Liver (tissue), 9 donors: Measurements from ENCODE around the gene DSCAML1. TPM values are rescaled to one million over a fixed set of nuclear protein-coding genes. Genes with fewer than 3 reads are reported as not detected.

Experiments used
- DNase-seq: peaks from one replicate; pipeline ENCODE4 v3.0.0-alpha.2; 2017; ENCODE audit warnings: low spot score
- H3K27ac ChIP-seq, 2 donors: one replicate each; pipeline ENCODE4 v1.7.0; 2013; ENCODE audit warnings: inconsistent platforms in 2 of 2, low read length in 2 of 2, control low read depth in 1 of 2, low read depth in 1 of 2, mild to moderate bottlenecking in 1 of 2
- H3K27me3 ChIP-seq, 4 donors: one replicate each; pipeline versions ENCODE4 v1.6.1 to v1.7.0; 2013; ENCODE audit warnings: low read length in 3 of 4, inconsistent platforms in 1 of 4, mild to moderate bottlenecking in 1 of 4, moderate library complexity in 1 of 4; ENCODE audit not compliant: control insufficient read depth in 4 of 4, insufficient read depth in 4 of 4
- H3K36me3 ChIP-seq, 4 donors: one replicate each; pipeline versions ENCODE4 v1.6.1 to v1.7.0; 2013; ENCODE audit warnings: low read length in 3 of 4, mild to moderate bottlenecking in 3 of 4, low read depth in 1 of 4, moderate library complexity in 1 of 4; ENCODE audit not compliant: control insufficient read depth in 4 of 4, insufficient read depth in 3 of 4
- H3K4me1 ChIP-seq, 4 donors: one replicate each; pipeline versions ENCODE4 v1.6.1 to v1.7.0; 2013; ENCODE audit warnings: low read length in 3 of 4, mild to moderate bottlenecking in 3 of 4, moderate library complexity in 1 of 4; ENCODE audit not compliant: control insufficient read depth in 4 of 4, insufficient read depth in 4 of 4
- H3K4me3 ChIP-seq, 3 donors: one replicate each; pipeline versions ENCODE4 v1.6.1 to v1.7.0; 2013; ENCODE audit warnings: low read length in 3 of 3, control low read depth in 1 of 3, low read depth in 1 of 3, mild to moderate bottlenecking in 1 of 3
- H3K9ac ChIP-seq, 2 donors: one replicate each; pipeline ENCODE4 v1.7.0; 2013; ENCODE audit warnings: low read length in 2 of 2, mild to moderate bottlenecking in 2 of 2, moderate library complexity in 2 of 2, control low read depth in 1 of 2, low read depth in 1 of 2
- H3K9me3 ChIP-seq, 4 donors: one replicate each; pipeline versions ENCODE4 v1.6.1 to v1.7.0; 2013; ENCODE audit warnings: low read length in 3 of 4; ENCODE audit not compliant: control insufficient read depth in 4 of 4
- ATF3 ChIP-seq: IDR thresholded peaks from 2 replicates; pipeline ENCODE4 v1.6.1; 2016; ENCODE audit warnings: antibody characterized with exemption
- EGR1 ChIP-seq, 2 donors: IDR thresholded peaks; 2 replicates each; pipeline ENCODE4 v1.6.1; 2016 to 2018; ENCODE audit warnings: antibody characterized with exemption in 2 of 2, low read depth in 2 of 2
- FOXA1 ChIP-seq: IDR thresholded peaks from 2 replicates; pipeline ENCODE4 v1.6.1; 2016; ENCODE audit warnings: antibody characterized with exemption
- FOXA2 ChIP-seq: IDR thresholded peaks from 2 replicates; pipeline ENCODE4 v1.6.1; 2016; ENCODE audit warnings: antibody characterized with exemption
- GABPA ChIP-seq, 2 donors: IDR thresholded peaks in 1 of 2; conservative IDR thresholded peaks in 1 of 2; 2 replicates each; pipeline ENCODE4 v1.6.1; 2016; ENCODE audit warnings: antibody characterized with exemption in 2 of 2, mild to moderate bottlenecking in 1 of 2, moderate library complexity in 1 of 2
- HNF4A ChIP-seq, 2 donors: conservative IDR thresholded peaks; 2 replicates each; pipeline ENCODE4 v1.6.1; 2016; ENCODE audit warnings: antibody characterized with exemption in 2 of 2, mild to moderate bottlenecking in 2 of 2
- HNF4G ChIP-seq: IDR thresholded peaks from 2 replicates; pipeline ENCODE4 v1.6.1; 2016; ENCODE audit warnings: antibody characterized with exemption
- JUND ChIP-seq, 2 donors: IDR thresholded peaks; 2 replicates each; pipeline ENCODE4 v1.6.1; 2016; ENCODE audit warnings: antibody characterized with exemption in 2 of 2
- NR2F2 ChIP-seq: IDR thresholded peaks from 2 replicates; pipeline ENCODE4 v1.6.1; 2016; ENCODE audit warnings: antibody characterized with exemption
- RAD21 ChIP-seq, 2 donors: IDR thresholded peaks; 2 replicates each; pipeline ENCODE4 v1.6.1; 2016; ENCODE audit warnings: antibody characterized with exemption in 2 of 2, mild to moderate bottlenecking in 2 of 2
- REST ChIP-seq: IDR thresholded peaks from 2 replicates; pipeline ENCODE4 v1.6.1; 2016; ENCODE audit warnings: antibody characterized with exemption, mild to moderate bottlenecking
- RXRA ChIP-seq, 2 donors: IDR thresholded peaks; 2 replicates each; pipeline ENCODE4 v1.6.1; 2017 to 2018; ENCODE audit warnings: antibody characterized with exemption in 2 of 2, mild to moderate bottlenecking in 1 of 2
- SP1 ChIP-seq: IDR thresholded peaks from 2 replicates; pipeline ENCODE4 v1.6.1; 2018; ENCODE audit warnings: antibody characterized with exemption, mild to moderate bottlenecking
- TAF1 ChIP-seq: conservative IDR thresholded peaks from 2 replicates; pipeline ENCODE4 v1.6.1; 2016; ENCODE audit warnings: antibody characterized with exemption, mild to moderate bottlenecking
- YY1 ChIP-seq: IDR thresholded peaks from 2 replicates; pipeline ENCODE4 v1.6.1; 2016; ENCODE audit warnings: antibody characterized with exemption, mild to moderate bottlenecking
- WGBS: extraction: QIAGEN DNeasy Blood & Tissue Kit; methylation state at CpG from one replicate; pipeline ENCODE4 v1.1.7; 2013; 5-methylcytosine and 5-hydroxymethylcytosine counted together
- polyA plus RNA-seq, 2 donors: library from polyadenylated mRNA; stranded (reverse) in 1 of 2; unstranded in 1 of 2; fragments of 200-250 nt in 1 of 2; fragments of >200 nt in 1 of 2; fragmentation: Nextera tagmentation in 1 of 2; extraction: Ambion mirVana in 1 of 2; gene quantifications; one replicate each; pipeline versions ENCODE4 v1.2.1 to v1.2.3, GENCODE V29; 2013 to 2015
- total RNA-seq, 2 donors: library from RNA; depleted of rRNA; stranded (reverse); fragments of >200 nt; gene quantifications; one replicate each; pipeline ENCODE4 v1.2.3, GENCODE V29; 2014
- TF ChIP-seq, protein P1 (sequence below): fragments of 150-350 bp; IDR thresholded peaks from 2 replicates; pipeline ENCODE4 v1.5.1; 2017; ENCODE audit warnings: improper control_type of control experiment, low read depth, low read length; ENCODE audit not compliant: missing input control
- TF ChIP-seq, protein P2 (sequence below): IDR thresholded peaks from 2 replicates; pipeline ENCODE4 v1.6.1; 2016; ENCODE audit warnings: antibody characterized with exemption
- donor health status: healthy.
- donor health status: healthy.
- donor health status: healthy.
- donor health status: healthy.
- donor health status: healthy.

Gene DSCAML1
- total and polyA plus RNA-seq, 4 donors: 0.07 to 0.42 (median 0.20) TPM

DNA sequence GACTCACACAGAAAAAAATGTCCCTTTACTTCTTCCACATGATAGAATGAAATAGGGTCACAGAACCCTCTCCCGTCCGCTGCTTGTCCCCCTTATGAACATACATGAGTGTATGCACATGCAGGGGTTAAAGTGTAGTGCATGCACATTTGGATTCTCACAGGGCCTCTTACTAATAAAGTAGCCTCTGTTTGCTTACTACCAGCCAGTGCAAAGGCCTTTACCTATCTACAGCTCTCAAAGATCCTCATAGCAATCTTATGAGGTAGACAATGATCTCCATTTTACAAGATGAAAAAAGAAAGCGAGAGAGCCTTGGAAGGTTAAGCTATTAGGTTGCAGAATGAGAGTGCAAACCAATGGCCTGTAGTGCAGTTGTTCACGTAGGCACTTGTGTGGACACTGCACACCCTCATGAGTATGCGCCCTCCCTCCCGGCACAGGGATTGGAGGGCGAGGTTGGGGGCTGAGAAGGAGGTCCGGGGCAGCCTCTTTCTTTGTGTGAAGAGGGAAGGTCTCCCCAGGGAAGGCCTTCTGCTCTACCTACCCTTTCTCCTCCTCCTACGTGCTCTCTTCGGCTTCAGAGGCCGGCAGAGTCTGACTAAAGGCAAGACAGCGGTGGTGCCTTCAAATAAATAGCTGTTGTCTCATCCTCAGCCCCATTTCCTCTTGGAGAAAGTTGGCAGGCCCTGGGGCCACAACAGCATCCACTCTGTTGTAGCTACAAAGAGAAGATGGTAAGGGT lies 378.1 kb downstream of the DSCAML1 start:
- no peak overlapping the region for H3K4me3 ChIP-seq
- no peak for DNase-seq
- H3K9me3 ChIP-seq: no peaks in the 10 kb centered on the region
- WGBS: 95% methylated on average over 12 of the region's 12 CpGs
- TF ChIP-seq, protein P1, sequence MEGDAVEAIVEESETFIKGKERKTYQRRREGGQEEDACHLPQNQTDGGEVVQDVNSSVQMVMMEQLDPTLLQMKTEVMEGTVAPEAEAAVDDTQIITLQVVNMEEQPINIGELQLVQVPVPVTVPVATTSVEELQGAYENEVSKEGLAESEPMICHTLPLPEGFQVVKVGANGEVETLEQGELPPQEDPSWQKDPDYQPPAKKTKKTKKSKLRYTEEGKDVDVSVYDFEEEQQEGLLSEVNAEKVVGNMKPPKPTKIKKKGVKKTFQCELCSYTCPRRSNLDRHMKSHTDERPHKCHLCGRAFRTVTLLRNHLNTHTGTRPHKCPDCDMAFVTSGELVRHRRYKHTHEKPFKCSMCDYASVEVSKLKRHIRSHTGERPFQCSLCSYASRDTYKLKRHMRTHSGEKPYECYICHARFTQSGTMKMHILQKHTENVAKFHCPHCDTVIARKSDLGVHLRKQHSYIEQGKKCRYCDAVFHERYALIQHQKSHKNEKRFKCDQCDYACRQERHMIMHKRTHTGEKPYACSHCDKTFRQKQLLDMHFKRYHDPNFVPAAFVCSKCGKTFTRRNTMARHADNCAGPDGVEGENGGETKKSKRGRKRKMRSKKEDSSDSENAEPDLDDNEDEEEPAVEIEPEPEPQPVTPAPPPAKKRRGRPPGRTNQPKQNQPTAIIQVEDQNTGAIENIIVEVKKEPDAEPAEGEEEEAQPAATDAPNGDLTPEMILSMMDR: no peak
- no peak for TF ChIP-seq HNF4A (conservative IDR thresholded peaks at IDR 0.05)
- TF ChIP-seq TAF1: no peak
- no peak for TF ChIP-seq SP1
- no peak for TF ChIP-seq RXRA (IDR thresholded peaks at IDR 0.05)
- no peak for TF ChIP-seq HNF4G
- TF ChIP-seq FOXA1: no peak
- TF ChIP-seq YY1: no peak
- TF ChIP-seq, protein P2, sequence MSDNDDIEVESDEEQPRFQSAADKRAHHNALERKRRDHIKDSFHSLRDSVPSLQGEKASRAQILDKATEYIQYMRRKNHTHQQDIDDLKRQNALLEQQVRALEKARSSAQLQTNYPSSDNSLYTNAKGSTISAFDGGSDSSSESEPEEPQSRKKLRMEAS: no peak
- TF ChIP-seq FOXA2: no peak
- no peak for TF ChIP-seq GABPA (IDR thresholded peaks at IDR 0.05 in 1 of 2, conservative IDR thresholded peaks at IDR 0.05 in 1 of 2)
- no peak for TF ChIP-seq REST
- TF ChIP-seq EGR1 (IDR thresholded peaks at IDR 0.05; ENCODE audit: low read depth in 2 of 2): no peak
- no peak for TF ChIP-seq ATF3
- TF ChIP-seq NR2F2: no peak
- no peaks in the 10 kb centered on the region for H3K27me3 ChIP-seq
- no peaks in the 10 kb centered on the region for H3K4me1 ChIP-seq
- H3K9ac ChIP-seq: no peak overlapping the region
- no peak overlapping the region for H3K27ac ChIP-seq
- H3K36me3 ChIP-seq: no peaks in the 10 kb centered on the region

- Histone ChIP-seq H3K27me3 (no peaks in the 10 kb centered on the region), H3K27ac (no peak overlapping the region), H3K4me3 (no peak overlapping the region), H3K4me1 (no peaks in the 10 kb centered on the region), H3K9ac (no peak overlapping the region), H3K36me3 (no peaks in the 10 kb centered on the region), H3K9me3 (no peaks in the 10 kb centered on the region)
- TF ChIP-seq HNF4G: no peak
- TF ChIP-seq FOXA1: no peak
- TF ChIP-seq YY1: no peak
- no peak for TF ChIP-seq TAF1
- TF ChIP-seq, protein P1: no peak
- TF ChIP-seq RAD21 (IDR thresholded peaks at IDR 0.05): no peak
- TF ChIP-seq RXRA (IDR thresholded peaks at IDR 0.05): no peak
- no peak for TF ChIP-seq NR2F2
- TF ChIP-seq FOXA2: no peak
- no peak for TF ChIP-seq ATF3
- no peak for TF ChIP-seq SP1
- TF ChIP-seq, protein P2: no peak
- TF ChIP-seq HNF4A (conservative IDR thresholded peaks at IDR 0.05): no peak
- TF ChIP-seq GABPA (IDR thresholded peaks at IDR 0.05 in 1 of 2, conservative IDR thresholded peaks at IDR 0.05 in 1 of 2): no peak
- no peak for TF ChIP-seq REST
- no peak for TF ChIP-seq EGR1 (IDR thresholded peaks at IDR 0.05; ENCODE audit: low read depth in 2 of 2)
- no peak for TF ChIP-seq JUND (IDR thresholded peaks at IDR 0.05)
- no peak for DNase-seq
- WGBS: 90% methylated on average over 12 of the region's 12 CpGs
Measured at GRCh38 chr11:117417856-117418255, 379.2 kb downstream of the DSCAML1 start.
